Activated naive CD4-positive, alpha-beta T cell treated with anti-CD3 and anti-CD28 coated beads, Interleukin-2, amount 50 U/mL, for 16 hours (primary cell): ENCODE data around the gene GUF1.
A peak's percentile ranks its signal among the peaks of the same experiment; 100 is the strongest.

Source experiments
- DNase-seq: peaks from one replicate; pipeline ENCODE4 v3.0.0-alpha.2; 2020

GUF1 gene

DNA sequence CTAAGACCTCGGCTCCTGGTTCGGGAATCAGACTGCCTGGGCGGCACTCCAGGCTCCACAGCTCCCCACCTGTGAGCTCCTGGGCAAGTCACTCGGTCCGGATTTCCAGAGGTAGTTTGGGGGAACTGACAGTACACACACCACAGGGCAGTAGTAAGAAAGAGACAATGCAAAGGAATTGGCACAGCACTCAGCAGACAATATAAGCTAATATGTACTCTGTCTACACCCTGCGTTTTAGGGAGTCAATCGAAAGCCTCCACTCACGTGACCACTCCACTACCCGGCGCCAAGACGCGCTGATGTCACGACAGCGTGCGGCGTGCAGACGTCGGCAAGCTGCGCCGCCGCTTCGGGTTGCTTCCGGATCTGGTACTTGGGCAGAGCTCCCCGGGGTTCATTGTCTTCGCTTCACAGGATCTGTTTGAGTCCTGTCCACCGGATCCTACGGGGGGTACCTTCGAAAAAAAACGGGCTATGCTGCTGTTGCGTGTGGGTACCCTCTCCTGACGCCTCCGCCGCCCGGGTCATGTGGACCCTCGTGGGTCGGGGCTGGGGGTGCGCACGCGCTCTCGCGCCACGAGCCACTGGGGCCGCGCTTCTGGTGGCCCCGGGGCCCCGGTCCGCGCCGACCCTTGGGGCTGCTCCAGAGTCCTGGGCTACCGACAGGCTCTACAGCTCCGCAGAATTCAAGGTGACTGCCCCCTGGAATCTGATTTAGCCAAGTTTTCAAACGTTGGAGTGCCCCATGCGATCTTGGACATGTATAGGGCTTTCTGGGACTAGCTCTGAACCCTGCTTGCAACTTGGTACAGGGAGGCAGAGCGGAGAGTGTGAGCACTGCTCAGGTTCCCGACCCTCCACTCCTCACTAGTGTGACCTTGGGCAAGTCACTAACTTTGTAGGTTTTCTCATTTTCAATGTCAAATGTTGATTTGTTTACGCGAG lies at the start of gene GUF1:
Gene GUF1, plus strand, starts transcription at position 327 of the 948 bp plus-strand sequence. Its CDS starts 203 bp downstream, at position 530.
- peak; percentile 90 for DNase-seq

DNA sequence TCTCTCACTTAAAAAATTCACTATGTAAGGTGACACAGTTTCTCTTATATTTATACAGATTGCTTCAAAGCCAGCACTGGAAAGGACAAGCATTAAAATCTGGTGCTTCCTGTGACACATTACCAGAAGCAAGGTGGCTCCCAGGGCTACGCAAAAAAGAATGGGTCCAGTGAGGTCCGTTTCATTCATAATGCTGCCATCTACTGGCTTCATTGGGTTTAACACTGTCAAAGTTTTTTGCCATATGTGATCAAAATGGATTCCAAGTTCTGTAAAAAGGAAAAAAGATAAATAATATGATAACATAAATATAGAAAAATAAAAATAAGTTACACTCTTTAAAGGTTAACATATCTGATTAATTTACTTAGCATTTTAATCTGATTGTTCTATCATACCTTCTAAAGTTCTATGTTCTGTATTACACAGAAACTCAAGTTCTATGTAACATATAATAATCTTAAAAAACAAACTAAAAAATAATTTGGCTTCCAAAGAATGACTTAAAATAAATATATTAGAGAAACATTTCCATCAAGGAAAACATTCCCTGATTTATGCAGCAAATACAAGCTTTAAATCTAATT lies 48.8 kb upstream of the GUF1 start:
- DNase-seq = peak; percentile 24

DNA sequence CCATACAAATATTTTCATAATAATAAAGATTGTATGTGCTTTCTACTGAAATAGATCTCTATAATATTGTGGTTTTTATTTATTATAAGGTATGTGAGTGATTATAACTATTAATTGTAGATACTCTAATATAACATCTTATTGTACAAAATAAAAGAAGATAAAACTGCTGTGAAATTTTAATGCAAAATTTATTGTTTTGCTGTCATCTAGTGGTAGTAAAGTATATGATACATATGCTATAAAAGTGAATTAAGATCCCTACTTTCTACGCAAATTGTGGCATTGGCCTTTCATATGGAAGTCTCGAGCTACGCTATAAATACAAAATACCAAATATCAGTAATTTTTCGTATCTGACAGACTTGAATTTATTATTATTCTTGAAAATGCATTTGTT lies 46.1 kb upstream of the GUF1 start:
- no peak for DNase-seq

- no peak for DNase-seq
These were observed 45.5 kb upstream of the GUF1 start for GRCh38 chr4:44632733-44633132.

- no peak for DNase-seq
These were observed 40.1 kb upstream of the GUF1 start for GRCh38 chr4:44638091-44638490.

GRCh38 chr4:44646151-44646550 lies 32.1 kb upstream of the GUF1 start:
- DNase-seq = no peak

DNA sequence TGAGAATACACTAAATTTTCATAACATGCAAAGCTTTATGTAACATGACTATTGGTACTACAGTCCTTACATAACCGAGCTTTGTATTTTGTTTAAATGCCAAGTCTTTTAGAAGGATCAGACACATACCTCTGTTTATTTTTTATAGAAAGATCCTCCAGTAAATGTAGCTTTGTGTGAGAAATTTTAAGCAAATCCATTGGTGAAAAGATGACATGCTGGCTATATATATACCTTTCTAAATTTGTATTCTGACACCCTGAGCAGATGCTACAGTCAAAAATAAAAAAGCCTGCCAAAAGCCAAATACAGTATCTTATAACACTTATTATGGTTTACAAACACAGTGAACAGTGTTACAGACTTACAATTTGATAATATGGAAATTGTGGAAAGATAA lies 26.8 kb upstream of the GUF1 start, which contains the start of gene YIPF7:
Gene YIPF7, minus strand, starts transcription at position 201 of the 400 bp plus-strand sequence. CDS start 1,525 bp downstream, outside the sequence.
- no peak for DNase-seq

- no peak for DNase-seq
These were observed 26.2 kb upstream of the GUF1 start for GRCh38 chr4:44652002-44652401.

- no peak for DNase-seq
These were observed 17.8 kb upstream of the GUF1 start for GRCh38 chr4:44660396-44660795.

DNA sequence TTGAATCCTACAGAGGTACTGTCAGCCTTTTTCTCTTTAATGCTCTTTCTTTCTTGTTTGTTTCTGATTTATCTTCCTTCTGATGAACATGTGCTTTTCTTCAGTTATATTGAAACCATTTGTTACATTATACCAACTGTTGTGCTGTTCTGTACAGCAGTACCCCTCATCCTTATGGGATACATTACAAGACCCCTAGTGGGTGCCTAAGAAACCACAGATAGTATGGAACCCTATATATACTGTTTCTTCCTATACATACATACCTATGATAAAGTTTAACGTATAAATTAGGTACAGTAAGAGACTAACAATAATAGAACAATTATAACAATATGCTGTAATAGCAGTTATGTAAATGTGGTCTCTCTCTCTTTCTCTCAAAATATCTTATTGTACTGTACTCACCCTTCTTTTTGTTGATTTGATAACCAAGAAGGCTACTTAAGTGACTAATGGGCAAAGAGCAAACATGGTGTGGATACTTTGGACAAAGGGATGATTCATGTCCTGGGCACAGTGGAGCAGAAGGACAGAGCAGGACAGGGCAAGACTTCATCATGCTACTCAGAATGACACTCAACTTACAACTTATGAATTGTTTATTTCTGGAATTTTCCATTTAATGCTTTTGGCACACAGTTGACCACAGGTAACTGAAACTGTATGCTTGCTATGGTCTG lies 16.1 kb upstream of the GUF1 start:
- DNase-seq = no peak

DNA sequence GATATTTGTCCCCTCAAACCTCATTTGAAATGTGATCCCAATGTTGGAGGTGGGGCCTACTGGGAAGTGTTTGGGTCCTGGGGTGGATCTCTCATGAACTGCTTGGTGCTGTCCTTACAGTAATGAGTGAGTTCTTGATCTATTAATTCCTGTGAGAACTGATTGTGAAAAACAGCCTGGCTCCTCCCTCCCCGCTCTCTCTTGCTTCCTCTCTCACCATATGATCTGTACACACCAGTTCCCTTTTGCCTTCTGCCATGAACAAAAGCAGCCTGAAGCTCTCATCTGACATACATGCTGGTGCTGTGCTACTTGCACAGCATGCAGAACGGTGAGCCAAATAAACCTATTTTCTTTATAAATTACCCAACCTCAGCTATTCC lies 15.6 kb upstream of the GUF1 start:
- no peak for DNase-seq

DNA sequence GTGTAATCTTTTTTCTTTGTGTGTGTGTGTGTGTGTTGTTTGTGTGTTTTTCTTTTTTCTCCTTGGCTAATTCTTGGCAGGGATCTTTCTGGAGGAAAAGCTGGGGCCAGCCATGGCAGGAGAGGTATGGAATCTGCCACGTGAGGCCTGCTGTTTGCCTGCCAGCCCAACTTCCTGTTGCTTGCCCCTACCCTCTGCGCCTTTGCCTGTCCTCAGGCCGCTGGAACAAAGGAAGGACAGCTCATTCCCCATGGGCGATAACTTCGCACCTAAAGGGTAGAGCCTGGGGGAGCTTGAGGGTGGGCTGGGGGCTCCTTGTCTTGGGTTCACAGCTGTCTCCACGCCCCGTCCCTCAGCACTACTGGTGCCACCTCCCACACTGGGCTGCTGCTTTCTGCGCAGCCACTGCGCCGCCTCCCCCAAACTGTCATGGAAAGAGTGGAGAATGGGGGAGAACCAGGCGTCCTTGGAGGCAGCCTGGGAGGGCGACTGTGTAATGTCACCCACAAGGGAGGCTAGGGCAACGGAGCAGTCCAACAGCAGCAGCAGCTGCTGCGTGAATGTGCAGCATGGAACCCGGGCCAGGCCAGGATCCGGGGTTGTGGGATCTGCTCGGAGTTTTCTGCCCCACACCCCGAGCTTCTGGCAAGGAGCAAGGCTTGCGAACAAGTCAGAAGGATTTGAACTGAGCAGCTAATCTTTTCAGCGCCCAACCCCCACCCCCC lies 14.5 kb upstream of the GUF1 start:
- DNase-seq = no peak

- no peak for DNase-seq
These were observed 9.7 kb upstream of the GUF1 start for GRCh38 chr4:44668526-44668925.

DNA sequence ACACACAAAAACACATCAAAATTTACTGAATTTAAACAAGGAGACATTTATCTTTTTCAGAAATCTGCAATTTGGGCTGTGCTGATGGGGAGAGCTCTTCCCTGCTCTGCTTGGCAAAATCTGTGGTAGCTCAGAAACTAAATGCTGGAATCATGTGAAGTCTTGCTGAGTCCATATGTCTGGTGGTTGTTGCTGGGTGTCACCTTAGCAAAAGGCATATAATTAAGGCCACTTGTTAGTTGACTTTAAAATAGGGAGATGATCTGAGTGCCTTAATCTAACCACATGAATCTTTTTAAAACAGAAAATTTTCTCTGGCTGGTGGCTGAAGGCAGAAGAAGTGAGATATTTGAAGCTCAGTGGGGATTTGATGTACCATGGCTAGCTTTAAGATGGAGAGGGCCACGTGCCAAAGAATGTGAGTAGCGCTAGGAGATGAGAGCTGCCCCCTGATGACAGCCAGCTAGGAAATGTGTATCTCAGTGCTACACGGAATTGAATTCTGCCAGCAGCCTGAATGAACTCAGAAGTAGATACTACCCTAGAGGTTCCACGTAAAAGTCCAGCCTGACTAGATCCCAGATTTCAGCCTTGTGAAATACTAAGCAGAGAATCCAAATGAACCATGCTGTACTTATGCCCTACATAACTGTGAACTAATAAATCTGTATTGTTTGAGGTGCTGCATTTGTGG lies 7.6 kb upstream of the GUF1 start:
- DNase-seq = no peak

DNA sequence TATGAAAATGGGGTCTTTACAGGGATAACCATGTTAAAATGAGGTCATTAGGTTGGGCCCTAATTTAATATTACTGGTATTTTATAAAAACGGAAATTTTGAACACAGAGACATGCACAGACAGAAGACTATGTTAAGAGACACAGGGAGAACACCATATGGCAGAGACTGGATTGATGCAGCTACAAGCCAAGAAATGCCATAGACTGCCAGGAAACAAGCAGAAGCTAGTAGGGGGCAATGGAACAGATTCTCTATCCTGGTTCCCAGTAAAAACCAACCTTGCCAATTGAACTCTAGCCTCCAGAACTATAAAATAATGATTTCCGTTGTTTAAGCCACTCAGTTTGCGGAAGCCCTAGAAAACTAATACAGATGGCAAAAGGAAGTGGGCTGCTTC lies 6.6 kb upstream of the GUF1 start:
- DNase-seq = no peak

DNA sequence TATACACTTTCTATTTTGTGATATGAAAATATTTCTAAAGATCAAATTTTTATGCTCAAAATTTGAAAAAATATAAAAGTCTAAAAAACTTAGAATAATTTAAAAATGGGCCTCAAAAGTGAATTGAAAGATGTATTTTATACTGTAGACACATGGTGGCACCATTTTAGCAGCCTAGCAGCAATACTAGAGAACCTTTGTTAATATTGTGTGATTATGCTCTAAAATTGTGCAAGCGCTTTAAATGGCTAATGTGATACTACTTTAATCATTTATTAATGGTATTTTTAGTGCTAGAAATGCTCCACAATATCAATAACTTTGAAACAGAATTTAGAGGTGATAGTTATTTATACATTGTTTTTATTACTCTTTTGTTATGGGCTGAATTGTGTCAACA lies 3.7 kb upstream of the GUF1 start:
- no peak for DNase-seq

- DNase-seq = no peak
These were observed 2.9 kb upstream of the GUF1 start for GRCh38 chr4:44675366-44675765.

GRCh38 chr4:44679060-44679459 lies 840 bp downstream of the GUF1 start:
- DNase-seq = no peak

DNA sequence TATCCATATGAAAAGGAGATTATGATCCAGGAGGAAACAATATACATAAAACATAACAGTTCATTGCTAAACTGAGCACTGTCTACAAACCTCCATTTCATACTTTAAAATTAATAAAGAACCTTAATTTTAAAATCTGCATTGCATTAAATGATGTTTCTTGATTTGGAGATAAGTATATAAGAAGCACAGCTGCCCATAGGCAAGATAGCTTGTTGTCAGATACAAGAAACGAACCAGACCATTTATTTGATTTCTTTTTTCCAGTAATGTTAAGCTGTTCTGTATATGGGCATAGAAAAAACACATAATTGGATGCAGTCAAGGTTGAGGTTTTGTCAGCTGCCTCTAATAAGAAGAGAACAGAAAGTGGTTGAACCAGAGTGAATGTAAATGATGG lies 6.4 kb downstream of the GUF1 start:
- DNase-seq = no peak

DNA sequence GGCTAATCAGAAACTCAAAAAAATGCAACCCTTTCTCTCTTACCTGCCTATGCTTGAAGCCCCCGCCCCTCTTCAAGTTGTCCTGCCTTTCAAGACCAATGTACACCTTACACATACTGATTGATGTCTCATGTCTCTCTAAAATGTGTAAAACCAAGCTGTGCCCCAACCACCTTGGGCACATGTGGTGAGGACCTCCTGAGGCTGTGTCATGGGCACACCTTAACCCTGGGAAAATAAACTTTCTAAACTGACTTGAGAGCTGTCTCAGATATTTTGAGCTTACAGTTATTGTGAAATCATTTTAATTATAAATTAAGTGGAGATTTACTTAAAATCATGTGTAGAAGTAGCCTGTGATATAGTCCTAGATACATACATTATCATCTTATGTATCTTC lies 22.2 kb downstream of the GUF1 start:
- no peak for DNase-seq

DNA sequence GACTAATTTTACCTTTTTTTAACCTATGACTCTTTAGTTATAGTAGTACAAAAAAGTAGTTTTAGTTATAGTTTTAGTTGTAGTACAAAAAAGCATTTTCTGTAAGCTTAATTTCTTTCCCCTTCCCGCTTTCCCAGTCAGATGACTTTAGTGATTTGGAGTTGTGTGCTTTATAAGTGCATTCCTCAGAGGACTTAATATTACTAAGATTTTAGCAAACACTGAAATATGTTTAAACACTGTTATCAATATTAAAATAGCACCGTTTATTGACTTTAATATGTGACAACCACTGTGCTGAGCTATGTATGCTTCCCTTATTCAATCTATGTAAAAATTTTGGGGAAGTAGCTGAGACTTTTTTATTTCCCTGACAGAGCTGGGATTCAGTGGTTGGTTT lies 22.8 kb downstream of the GUF1 start:
- no peak for DNase-seq

- DNase-seq = no peak
These were observed 26.5 kb downstream of the GUF1 start for GRCh38 chr4:44704673-44705072.
